Peyer's patch (tissue), 4 donors: ENCODE measurements around the gene SYNE1. TPM values are rescaled to one million over a fixed set of nuclear protein-coding genes. Genes with fewer than 3 reads are reported as not detected.

ENCODE experiments used
- DNase-seq, 3 donors: peaks; one replicate each; pipeline ENCODE4 v3.0.0-alpha.2; 2017 to 2019
- H3K27ac ChIP-seq, 4 donors: fragments of 200-600 bp; sonication (generic); one replicate each; pipeline ENCODE4 v1.5.1; 2016 to 2019
- H3K27me3 ChIP-seq, 2 donors: fragments of 200-600 bp; sonication (generic); one replicate each; pipeline ENCODE4 v1.5.1; 2019
- H3K36me3 ChIP-seq, 3 donors: fragments of 200-600 bp; sonication (generic); one replicate each; pipeline ENCODE4 v1.5.1; 2016 to 2019
- H3K4me1 ChIP-seq, 4 donors: fragments of 200-600 bp; sonication (generic); one replicate each; pipeline ENCODE4 v1.5.1; 2016 to 2019
- H3K4me3 ChIP-seq, 4 donors: fragments of 200-600 bp; sonication (generic); 1 replicate in 3 of 4; 2 replicates in 1 of 4; pipeline ENCODE4 v1.5.1; 2016 to 2019; ENCODE audit warnings: mild to moderate bottlenecking in 1 of 4
- H3K9me3 ChIP-seq, 4 donors: fragments of 200-600 bp; sonication (generic); one replicate each; pipeline ENCODE4 v1.5.1; 2016 to 2019; ENCODE audit warnings: mild to moderate bottlenecking in 1 of 4
- CTCF ChIP-seq, 6 experiments: fragments of 450-650 bp in 4 of 6; fragments of 200-600 bp in 2 of 6; sonication (generic) in 1 of 6; IDR thresholded peaks; one replicate each; pipeline ENCODE4 v1.5.1; 2017 to 2019; ENCODE audit warnings: antibody characterized with exemption in 6 of 6, mild to moderate bottlenecking in 3 of 6, moderate library complexity in 1 of 6
- POLR2A ChIP-seq, 2 donors: fragments of 450-650 bp; IDR thresholded peaks; one replicate each; pipeline ENCODE4 v1.5.1; 2017; ENCODE audit warnings: antibody characterized with exemption in 2 of 2, mild to moderate bottlenecking in 2 of 2, moderate library complexity in 2 of 2
- total RNA-seq, 4 donors: library from RNA; depleted of rRNA; stranded (reverse); fragments of >200 nt; gene quantifications; one replicate each; pipeline ENCODE4 v1.1.0, GENCODE V29; 2016

SYNE1 gene
- total RNA-seq, 4 donors from 2014 or later = 23.1 to 245 (median 34.8) TPM

GRCh38 chr6:152356662-152357061 lies 280.5 kb downstream of the SYNE1 start:
- Histone ChIP-seq H3K9me3 (no peaks in the 10 kb centered on the region), H3K36me3 (peaks cover 0 to 18% (median 0%) of the 10 kb centered on the region in 3 donors), H3K27ac (no peak overlapping the region), H3K4me1 (no peaks in the 10 kb centered on the region), H3K4me3 (no peak overlapping the region), H3K27me3 (no peaks in the 10 kb centered on the region)
- peak in 3 of 6 experiments; percentile 5 to 17 (median 7) for TF ChIP-seq CTCF (IDR thresholded peaks at IDR 0.05)
- TF ChIP-seq POLR2A (IDR thresholded peaks at IDR 0.05) = no peak
- DNase-seq = no peak

GRCh38 chr6:152356016-152356415 lies 281.1 kb downstream of the SYNE1 start:
- Histone ChIP-seq H3K27ac (no peak overlapping the region), H3K36me3 (peaks cover 0 to 18% (median 0%) of the 10 kb centered on the region in 3 donors), H3K4me1 (no peaks in the 10 kb centered on the region), H3K27me3 (no peaks in the 10 kb centered on the region), H3K9me3 (no peaks in the 10 kb centered on the region), H3K4me3 (no peak overlapping the region)
- TF ChIP-seq POLR2A (IDR thresholded peaks at IDR 0.05) (no peak), CTCF (IDR thresholded peaks at IDR 0.05) (no peak)
- no peak for DNase-seq

DNA sequence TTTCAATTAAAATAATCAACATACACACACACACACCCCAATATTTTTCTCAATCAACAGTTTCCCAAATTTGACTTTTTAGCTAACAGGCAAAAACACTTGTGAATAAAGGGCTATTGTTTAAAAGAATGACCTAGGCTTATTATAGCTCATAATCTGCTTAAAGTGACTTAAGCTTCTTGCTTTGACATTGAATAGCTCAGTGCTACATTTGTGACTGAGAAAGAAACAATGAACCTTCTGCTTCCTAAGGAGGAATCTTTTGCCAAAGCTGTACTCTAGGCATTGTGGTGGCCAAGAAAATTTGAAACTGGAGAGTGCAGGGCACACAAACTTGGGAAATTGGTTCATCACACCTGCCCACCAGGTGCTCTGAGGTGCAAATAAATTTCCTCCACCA lies 282.0 kb downstream of the SYNE1 start:
- H3K4me1 ChIP-seq = no peaks in the 10 kb centered on the region
- DNase-seq = no peak
- H3K9me3 ChIP-seq = no peaks in the 10 kb centered on the region
- H3K36me3 ChIP-seq = peaks cover 0 to 18% (median 0%) of the 10 kb centered on the region in 3 donors
- no peak for TF ChIP-seq POLR2A (IDR thresholded peaks at IDR 0.05)
- no peak for TF ChIP-seq CTCF (IDR thresholded peaks at IDR 0.05)
- no peak overlapping the region for H3K4me3 ChIP-seq
- no peaks in the 10 kb centered on the region for H3K27me3 ChIP-seq
- H3K27ac ChIP-seq = no peak overlapping the region

DNA sequence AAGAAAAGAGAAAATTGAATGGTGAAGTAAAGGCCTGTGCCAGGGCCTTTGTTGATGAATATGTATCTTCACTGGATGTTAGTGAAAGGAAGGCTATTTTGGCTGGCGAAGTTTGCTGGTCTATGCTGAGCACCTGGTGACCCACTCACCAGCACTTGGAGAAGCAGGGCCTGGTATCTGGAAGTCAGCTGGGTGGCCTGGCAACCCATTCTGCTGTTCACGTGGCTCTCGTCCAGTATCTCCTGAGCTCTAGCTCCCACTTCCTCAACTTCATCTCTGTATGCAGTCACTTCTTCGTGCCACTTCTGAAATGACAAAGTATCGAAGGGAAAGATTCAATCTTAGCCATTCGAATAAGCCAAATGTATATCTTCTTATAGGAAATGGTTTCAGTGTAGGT lies 283.7 kb downstream of the SYNE1 start:
- Histone ChIP-seq H3K27ac (no peak overlapping the region), H3K4me1 (no peaks in the 10 kb centered on the region), H3K4me3 (no peak overlapping the region), H3K9me3 (no peaks in the 10 kb centered on the region), H3K36me3 (peaks cover 0 to 18% (median 0%) of the 10 kb centered on the region in 3 donors), H3K27me3 (no peaks in the 10 kb centered on the region)
- TF ChIP-seq POLR2A (IDR thresholded peaks at IDR 0.05) (no peak), CTCF (IDR thresholded peaks at IDR 0.05) (no peak)
- DNase-seq = no peak

- no peak overlapping the region for H3K4me3 ChIP-seq
- no peak for DNase-seq
- no peak overlapping the region for H3K27ac ChIP-seq
- H3K4me1 ChIP-seq = no peaks in the 10 kb centered on the region
- H3K27me3 ChIP-seq = no peaks in the 10 kb centered on the region
- TF ChIP-seq CTCF (IDR thresholded peaks at IDR 0.05) (no peak), POLR2A (IDR thresholded peaks at IDR 0.05) (no peak)
- H3K36me3 ChIP-seq = peaks cover 0 to 13% (median 0%) of the 10 kb centered on the region in 3 donors
- no peaks in the 10 kb centered on the region for H3K9me3 ChIP-seq
These were observed 285.4 kb downstream of the SYNE1 start for GRCh38 chr6:152351742-152352141.

DNA sequence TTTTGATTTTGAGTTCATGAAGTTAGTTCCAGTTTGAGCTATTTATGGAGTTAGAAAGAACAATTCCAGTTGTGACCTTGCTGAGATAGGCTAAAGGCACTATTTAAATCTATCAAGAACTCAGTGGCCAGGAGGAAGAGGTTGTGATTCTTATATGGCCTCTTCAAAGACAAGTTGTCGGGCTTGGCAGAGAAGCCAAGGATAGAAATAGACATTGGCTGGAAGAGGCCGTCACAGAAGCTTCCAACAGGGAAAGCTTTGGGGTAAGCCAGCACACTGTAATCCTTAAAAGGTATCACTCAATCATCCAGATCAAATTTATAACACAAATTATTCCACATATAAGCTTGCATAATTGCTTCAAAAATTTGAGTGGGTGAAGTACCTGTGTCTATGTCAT lies 286.1 kb downstream of the SYNE1 start:
- Histone ChIP-seq H3K27ac (no peak overlapping the region), H3K4me3 (no peak overlapping the region), H3K9me3 (no peaks in the 10 kb centered on the region), H3K36me3 (peaks cover 0 to 15% (median 0%) of the 10 kb centered on the region in 3 donors), H3K27me3 (no peaks in the 10 kb centered on the region), H3K4me1 (no peaks in the 10 kb centered on the region)
- TF ChIP-seq POLR2A (IDR thresholded peaks at IDR 0.05) (no peak), CTCF (IDR thresholded peaks at IDR 0.05) (no peak)
- no peak for DNase-seq
